ENCODE data around the gene NAV3. TPM values are rescaled to one million over a fixed set of nuclear protein-coding genes. Genes with fewer than 3 reads are reported as not detected.

The NAV3 gene
- total and polyA plus RNA-seq, 9 of the 15 experiments (the other 6 are each of a cell fraction or from before 2014, with no cell fraction given) = 0.04 TPM; not detected in 8

DNA sequence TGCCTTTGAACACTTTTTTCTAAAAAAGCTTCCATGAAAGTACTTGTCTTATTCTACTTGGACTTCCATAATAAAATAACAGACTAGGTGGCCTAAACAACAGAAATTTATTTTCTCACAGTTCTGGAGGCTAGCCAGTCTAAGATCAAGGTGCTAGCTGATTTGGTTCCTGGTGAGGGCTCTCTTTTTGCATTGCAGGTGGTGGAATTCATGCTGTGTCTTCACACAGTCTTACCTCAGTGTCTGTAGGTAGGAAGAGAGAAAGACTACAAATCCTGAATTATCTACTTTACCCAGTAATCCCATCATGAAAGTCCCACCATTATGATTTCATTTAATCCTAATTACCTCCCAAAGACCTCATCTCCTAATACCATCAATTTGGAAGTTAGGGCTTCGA, 356.0 kb downstream of the NAV3 start:
- Histone ChIP-seq H3K4me3 (no peak overlapping the region), H3K4me2 (ENCODE audit: insufficient read depth, low read length) (no peak overlapping the region), H3K27me3 (ENCODE audit: control insufficient read depth in 2 of 2, insufficient read depth in 2 of 2, low read length in 2 of 2) (no peaks in the 10 kb centered on the region), H2AFZ (ENCODE audit: low read depth, low read length) (no peak overlapping the region), H3K9me3 (replicated peaks; ENCODE audit: control insufficient read depth, insufficient read depth, low read depth, low read length) (no peaks in the 10 kb centered on the region), H3K27ac (ENCODE audit: extremely low read depth, low read depth, low read length) (no peak overlapping the region), H3K79me2 (ENCODE audit: control insufficient read depth, insufficient read depth, low read length) (no peaks in the 10 kb centered on the region), H3K4me1 (replicated peaks in 1 of 2; ENCODE audit: control insufficient read depth in 2 of 2, insufficient read depth in 2 of 2, low read length in 2 of 2) (no peaks in the 10 kb centered on the region), H3K36me3 (ENCODE audit: control insufficient read depth, insufficient read depth, low read length) (no peaks in the 10 kb centered on the region), H3K9ac (ENCODE audit: insufficient read depth in 1 of 2, low read depth in 2 of 2, low read length in 2 of 2) (no peak overlapping the region), H4K20me1 (replicated peaks; ENCODE audit: control insufficient read depth, insufficient read depth, low read length) (no peaks in the 10 kb centered on the region), H3K9me1 (ENCODE audit: control insufficient read depth, insufficient read depth, low read length) (no peaks in the 10 kb centered on the region)
- no TSS peak for BruUV-seq (replicated peaks)
- WGBS (ENCODE audit: insufficient coverage, low coverage, missing lambda C conversion rate) = 0% methylated on average over 1 of the region's 1 CpG
- no peak for FAIRE-seq
- intact Hi-C loops (cut with micrococcal nuclease) (no loop called here), in situ Hi-C loops (cut with MboI) (no loop called here)
- TF ChIP-seq KDM1A (IDR thresholded peaks at IDR 0.05) (no peak), GATAD2B (IDR thresholded peaks at IDR 0.05; ENCODE audit: borderline replicate concordance) (no peak), NFRKB (IDR thresholded peaks at IDR 0.05; ENCODE audit: low read depth) (no peak), ZNF830 (CRISPR knock-in tag; IDR thresholded peaks at IDR 0.05) (no peak), ZNF347 (CRISPR knock-in tag; IDR thresholded peaks at IDR 0.05; ENCODE audit: low read depth) (no peak), PURB (CRISPR knock-in tag; IDR thresholded peaks at IDR 0.05; ENCODE audit: low read depth) (no peak)
- TF ChIP-seq, protein P1, sequence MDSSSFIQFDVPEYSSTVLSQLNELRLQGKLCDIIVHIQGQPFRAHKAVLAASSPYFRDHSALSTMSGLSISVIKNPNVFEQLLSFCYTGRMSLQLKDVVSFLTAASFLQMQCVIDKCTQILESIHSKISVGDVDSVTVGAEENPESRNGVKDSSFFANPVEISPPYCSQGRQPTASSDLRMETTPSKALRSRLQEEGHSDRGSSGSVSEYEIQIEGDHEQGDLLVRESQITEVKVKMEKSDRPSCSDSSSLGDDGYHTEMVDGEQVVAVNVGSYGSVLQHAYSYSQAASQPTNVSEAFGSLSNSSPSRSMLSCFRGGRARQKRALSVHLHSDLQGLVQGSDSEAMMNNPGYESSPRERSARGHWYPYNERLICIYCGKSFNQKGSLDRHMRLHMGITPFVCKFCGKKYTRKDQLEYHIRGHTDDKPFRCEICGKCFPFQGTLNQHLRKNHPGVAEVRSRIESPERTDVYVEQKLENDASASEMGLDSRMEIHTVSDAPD (CRISPR knock-in tag; IDR thresholded peaks at IDR 0.05) = no peak
- DNase-seq (ENCODE audit: extremely low read depth in 1 of 4, low spot score in 3 of 4) = no peak
- POLR2A ChIA-PET = no interaction called here
- CTCF ChIA-PET (ENCODE audit: low intra/inter-chr PET ratio) = no interaction called here
- no peak for ATAC-seq
